Memory B cell (primary cell): ENCODE data around the gene TRIM3.

ENCODE experiments used
- ATAC-seq: fragments of 150-1000 bp; cut with Tn5 transposase; 2 replicates; pipeline ENCODE4 v1.10.0; 2021; ENCODE audit warnings: low read depth, mild to moderate bottlenecking, moderate library complexity
- DNase-seq, 2 donors: peaks; one replicate each; pipeline ENCODE4 v3.0.0; 2022; ENCODE audit warnings: low spot score in 2 of 2
- H3K27ac Mint-ChIP-seq: one replicate; pipeline ENCODE4 v1.8.0; 2022; ENCODE audit warnings: mild to moderate bottlenecking, moderate library complexity, mixed read lengths
- H3K27me3 Mint-ChIP-seq: one replicate; pipeline ENCODE4 v1.8.0; 2022; ENCODE audit warnings: mixed read lengths
- H3K36me3 Mint-ChIP-seq: one replicate; pipeline ENCODE4 v1.8.0; 2022; ENCODE audit warnings: mild to moderate bottlenecking, mixed read lengths
- H3K4me1 Mint-ChIP-seq: one replicate; pipeline ENCODE4 v1.8.0; 2022; ENCODE audit warnings: mixed read lengths
- H3K4me3 Mint-ChIP-seq: one replicate; pipeline ENCODE4 v1.8.0; 2022; ENCODE audit warnings: mild to moderate bottlenecking, moderate library complexity, mixed read lengths
- H3K9me3 Mint-ChIP-seq: one replicate; pipeline ENCODE4 v1.8.0; 2022; ENCODE audit warnings: mixed read lengths

TRIM3 gene

DNA sequence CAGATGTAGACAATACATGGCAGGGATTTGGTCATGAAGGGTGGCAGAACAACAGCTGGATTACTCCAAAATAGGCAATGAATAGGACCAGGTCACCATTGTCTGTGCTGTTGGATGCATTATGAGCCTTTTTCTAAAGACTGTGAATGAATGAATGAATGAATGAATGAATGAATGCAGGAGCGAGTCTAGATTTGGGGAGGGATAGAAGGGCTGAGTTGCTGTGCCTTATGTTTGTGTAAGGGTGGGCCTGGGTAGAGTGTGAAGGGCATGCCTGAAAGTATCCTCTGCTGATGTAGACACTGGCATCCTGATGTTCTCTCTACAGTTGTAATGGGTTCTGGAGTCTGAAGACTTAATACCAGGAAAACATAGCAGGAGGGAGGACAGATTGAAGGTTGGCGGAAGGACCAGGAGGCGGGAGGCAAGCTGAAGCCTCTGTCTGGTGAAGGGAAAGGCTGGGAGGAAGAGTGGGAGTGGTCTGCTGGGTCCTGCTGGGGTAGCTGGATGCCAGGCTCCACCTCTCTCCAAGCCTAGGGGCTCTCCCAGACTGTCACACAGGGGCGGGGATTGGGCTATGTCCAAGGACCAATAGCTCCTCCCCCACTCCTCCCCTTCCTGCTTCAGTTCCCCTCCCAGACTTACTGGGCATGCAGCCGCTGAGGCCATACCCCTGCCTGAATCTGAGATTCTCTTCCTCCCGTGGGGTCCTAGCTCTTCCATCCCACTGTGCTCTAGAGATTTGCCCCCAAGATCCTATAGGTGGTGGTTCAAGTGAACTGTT is 4.8 kb downstream of the TRIM3 start:
- Mint-ChIP-seq H3K4me1 (peaks cover 8% of the 10 kb centered on the region), H3K36me3 (peaks cover 12% of the 10 kb centered on the region), H3K27ac (no peak overlapping the region), H3K4me3 (no peak overlapping the region), H3K27me3 (peaks cover 3% of the 10 kb centered on the region), H3K9me3 (no peaks in the 10 kb centered on the region)
- DNase-seq (no peak), ATAC-seq (no peak)

DNA sequence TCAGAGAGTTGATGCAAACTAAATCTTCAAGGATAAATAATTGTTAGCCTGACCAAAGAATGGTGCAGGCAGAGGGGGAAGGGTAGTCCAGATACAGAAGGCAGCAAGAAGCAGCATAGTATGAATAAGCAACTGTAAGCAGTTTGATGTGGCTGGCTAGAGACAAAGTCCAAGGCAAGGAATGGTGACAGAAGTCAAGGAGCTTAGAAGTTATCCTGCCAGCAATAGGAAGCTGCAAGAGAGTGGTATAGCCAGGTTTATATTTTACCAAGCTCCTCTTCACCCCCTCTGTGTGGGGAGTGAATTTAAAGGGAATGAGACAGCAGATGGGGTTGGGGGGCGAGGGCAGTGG is 14.7 kb downstream of the TRIM3 start:
- Mint-ChIP-seq H3K4me3 (no peak overlapping the region), H3K27ac (no peak overlapping the region), H3K4me1 (no peaks in the 10 kb centered on the region), H3K27me3 (no peaks in the 10 kb centered on the region), H3K36me3 (peaks cover 22% of the 10 kb centered on the region), H3K9me3 (no peaks in the 10 kb centered on the region)
- no peak for ATAC-seq
- DNase-seq = no peak

DNA sequence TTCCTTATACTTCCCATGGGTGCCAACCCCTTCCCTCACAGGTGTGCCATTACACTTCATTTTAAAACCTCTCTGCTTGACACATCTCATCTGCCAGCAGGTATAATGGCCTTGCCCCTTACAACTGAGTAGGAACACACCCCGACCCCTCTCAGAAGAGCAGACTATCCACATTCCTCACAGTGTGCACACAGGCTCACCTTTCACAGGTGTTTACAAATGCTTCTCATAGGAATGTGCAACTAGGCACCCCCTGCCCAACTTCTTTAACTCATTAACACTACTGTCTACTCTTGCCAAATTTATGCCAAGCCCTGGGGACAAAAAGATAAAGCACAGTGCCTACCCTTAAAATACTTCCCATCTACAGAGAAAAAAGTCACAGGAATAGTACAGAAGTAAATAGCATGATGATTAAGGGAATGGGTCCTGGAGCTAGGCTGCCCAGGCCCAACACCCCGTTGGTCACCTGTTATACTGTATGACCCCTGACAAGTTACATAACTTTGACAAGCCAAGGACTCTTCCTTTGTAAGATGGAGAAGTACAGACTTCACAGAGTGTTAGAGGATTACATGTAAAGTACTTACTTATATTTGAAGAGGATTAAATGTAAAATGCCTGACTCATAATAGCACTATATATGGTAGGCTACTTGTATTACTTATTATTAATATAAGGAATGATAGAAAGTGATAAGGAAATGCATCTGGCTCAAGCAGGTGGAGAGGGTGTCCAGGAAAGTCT is 15.2 kb downstream of the TRIM3 start:
- H3K36me3 Mint-ChIP-seq = peaks cover 18% of the 10 kb centered on the region
- H3K27ac Mint-ChIP-seq = no peak overlapping the region

DNA sequence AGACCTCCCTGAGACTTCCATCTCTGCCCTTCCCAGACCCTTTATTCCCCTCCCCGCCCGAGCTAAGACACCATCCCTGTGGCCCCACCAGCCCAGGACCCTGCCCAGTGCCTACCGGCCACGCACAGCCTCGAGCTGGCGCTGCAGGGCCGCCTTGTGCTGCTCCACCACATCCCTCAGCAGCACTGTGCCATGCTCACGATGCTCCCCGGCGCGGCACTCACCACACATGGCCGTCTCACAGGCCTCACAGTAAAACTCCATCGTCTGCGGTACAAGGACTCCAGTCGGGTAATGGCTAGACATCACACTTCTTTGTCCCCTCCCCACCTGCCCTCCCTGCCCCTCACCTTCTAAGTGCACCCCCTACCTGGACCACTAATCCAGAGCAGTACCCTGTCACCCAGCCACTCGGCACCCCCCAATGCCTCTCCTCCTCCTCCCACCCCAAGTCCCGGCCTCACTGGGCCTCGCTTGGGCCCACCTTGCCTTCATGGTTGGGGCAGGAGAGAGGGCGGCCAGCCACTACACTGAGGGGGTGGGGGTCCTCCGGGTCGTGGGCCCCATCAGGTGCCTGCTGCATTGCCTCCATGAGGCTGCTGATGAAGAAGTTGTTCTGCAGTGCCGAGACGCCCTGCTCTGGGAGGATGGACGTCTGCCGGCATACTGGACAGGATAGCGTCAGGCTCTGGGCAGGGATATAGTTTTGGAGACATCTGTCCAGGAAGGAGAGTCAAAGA is 16.0 kb downstream of the TRIM3 start:
- H3K4me1 Mint-ChIP-seq = no peaks in the 10 kb centered on the region
- H3K36me3 Mint-ChIP-seq = peaks cover 15% of the 10 kb centered on the region
- no peak overlapping the region for H3K4me3 Mint-ChIP-seq
- H3K9me3 Mint-ChIP-seq = no peaks in the 10 kb centered on the region
- no peak for ATAC-seq
- H3K27ac Mint-ChIP-seq = no peak overlapping the region
- H3K27me3 Mint-ChIP-seq = no peaks in the 10 kb centered on the region
- no peak for DNase-seq

More for the DNA sequence above, 15.2 kb downstream of the TRIM3 start:
- no peaks in the 10 kb centered on the region for H3K9me3 Mint-ChIP-seq
- H3K4me1 Mint-ChIP-seq = no peaks in the 10 kb centered on the region
- DNase-seq (no peak), ATAC-seq (no peak)
- no peaks in the 10 kb centered on the region for H3K27me3 Mint-ChIP-seq
- H3K4me3 Mint-ChIP-seq = no peak overlapping the region

DNA sequence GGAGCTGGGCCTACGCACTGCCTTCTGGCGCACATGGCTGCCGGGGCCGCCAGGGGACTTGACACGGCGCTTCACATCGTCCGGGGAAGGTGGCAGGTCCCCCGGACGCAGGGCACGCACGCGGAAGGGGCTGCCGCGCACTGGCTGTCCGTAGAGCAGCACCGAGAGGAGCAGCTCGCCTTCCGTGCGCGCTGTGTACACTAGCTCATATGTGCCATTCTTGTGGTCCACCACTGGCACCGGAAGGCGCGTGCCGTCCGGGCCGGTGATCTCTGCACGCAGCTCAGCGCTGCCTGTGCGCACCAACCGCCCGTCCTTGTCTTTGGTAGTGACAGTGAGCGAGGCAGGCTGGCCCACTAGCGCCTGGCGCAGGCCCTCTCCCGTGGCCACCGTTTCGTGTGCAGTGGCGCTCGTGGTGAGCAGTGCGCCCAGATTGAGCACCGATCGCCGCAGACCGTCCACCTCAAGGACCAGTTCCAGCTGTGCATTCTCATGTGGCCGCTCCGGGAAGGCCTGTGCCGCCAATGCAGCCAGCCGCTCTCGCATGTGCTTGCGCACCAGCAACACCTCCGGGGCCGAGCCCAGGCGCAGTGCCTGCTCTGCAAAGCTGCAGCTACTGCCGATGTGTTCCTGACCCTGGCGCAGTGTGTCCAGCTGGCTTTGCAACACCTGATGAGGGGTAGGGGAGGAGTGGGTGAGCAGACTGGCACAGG is 17.2 kb downstream of the TRIM3 start:
- no peak overlapping the region for H3K4me3 Mint-ChIP-seq
- H3K36me3 Mint-ChIP-seq = peaks cover 14% of the 10 kb centered on the region

DNA sequence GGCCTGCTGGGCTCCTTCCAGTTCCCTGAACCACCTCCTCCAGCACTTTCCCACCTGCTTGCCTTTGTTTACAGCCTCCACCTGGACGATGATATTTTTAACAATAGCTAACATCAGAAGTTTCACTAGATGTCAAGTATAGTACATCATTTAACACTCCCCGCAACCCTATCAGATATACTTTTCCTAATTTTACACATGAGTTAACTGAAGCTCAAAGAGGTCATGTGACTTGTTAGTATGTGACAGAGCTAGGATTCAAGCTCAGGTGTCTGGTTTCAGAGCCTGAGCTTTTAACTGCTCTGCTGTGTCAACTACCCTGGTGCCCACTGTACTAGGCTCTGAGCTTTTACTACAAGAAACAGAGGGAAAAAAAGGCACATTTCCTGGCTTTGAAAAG is 18.7 kb downstream of the TRIM3 start:
- H3K4me1 Mint-ChIP-seq = no peaks in the 10 kb centered on the region
- no peak overlapping the region for H3K4me3 Mint-ChIP-seq
- peak overlapping the region; percentile 28 for H3K27ac Mint-ChIP-seq
- ATAC-seq (no peak), DNase-seq (no peak)
- no peaks in the 10 kb centered on the region for H3K9me3 Mint-ChIP-seq
- H3K36me3 Mint-ChIP-seq = peaks cover 9% of the 10 kb centered on the region
- no peaks in the 10 kb centered on the region for H3K27me3 Mint-ChIP-seq

More for the DNA sequence above, 17.2 kb downstream of the TRIM3 start:
- DNase-seq (no peak), ATAC-seq (no peak)
- no peaks in the 10 kb centered on the region for H3K4me1 Mint-ChIP-seq
- H3K27ac Mint-ChIP-seq = no peak overlapping the region
- no peaks in the 10 kb centered on the region for H3K9me3 Mint-ChIP-seq
- no peaks in the 10 kb centered on the region for H3K27me3 Mint-ChIP-seq

DNA sequence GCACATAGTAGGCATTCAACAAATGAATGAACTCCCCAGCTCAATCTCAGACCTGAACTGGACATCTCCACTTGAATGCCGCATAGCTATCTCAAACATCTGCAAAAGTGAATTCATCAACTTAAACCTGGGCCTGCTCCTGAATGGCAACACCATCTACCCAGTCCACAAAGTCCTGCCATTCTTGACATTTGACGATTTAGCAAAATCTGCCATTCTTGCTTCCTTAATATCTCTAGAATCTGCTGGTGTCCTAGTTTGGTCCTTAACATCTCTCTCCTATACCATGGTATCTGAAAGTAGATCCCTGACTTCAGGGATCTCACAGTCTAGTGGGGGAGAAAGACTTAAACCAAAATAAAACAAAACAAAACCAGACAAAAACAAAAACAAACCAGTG is 20.6 kb downstream of the TRIM3 start:
- ATAC-seq (no peak), DNase-seq (no peak)
- no peaks in the 10 kb centered on the region for H3K9me3 Mint-ChIP-seq
- H3K27ac Mint-ChIP-seq = no peak overlapping the region
- no peaks in the 10 kb centered on the region for H3K27me3 Mint-ChIP-seq
- H3K4me3 Mint-ChIP-seq = no peak overlapping the region
- H3K36me3 Mint-ChIP-seq = peaks cover 9% of the 10 kb centered on the region
- no peaks in the 10 kb centered on the region for H3K4me1 Mint-ChIP-seq

DNA sequence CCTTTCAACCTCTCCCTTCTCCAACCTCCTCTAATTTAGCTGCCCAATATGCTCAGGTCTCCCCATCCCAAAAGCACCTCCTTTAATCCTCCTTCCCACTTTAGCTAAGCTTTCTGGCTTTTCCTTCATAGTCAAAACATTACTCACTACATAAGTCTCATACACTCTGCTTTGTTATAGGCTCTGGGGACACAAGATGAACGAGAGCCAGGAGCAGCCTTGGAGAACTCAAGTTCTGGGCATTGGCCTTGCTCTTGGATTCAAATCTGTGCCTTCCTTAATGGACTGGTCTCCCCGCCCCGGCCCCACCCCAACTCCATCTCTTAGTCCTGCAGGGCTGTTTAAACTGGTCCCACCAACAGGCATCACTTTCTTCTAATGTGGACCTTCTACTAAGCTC is 21.5 kb downstream of the TRIM3 start:
- H3K27ac Mint-ChIP-seq = no peak overlapping the region
- no peaks in the 10 kb centered on the region for H3K9me3 Mint-ChIP-seq
- no peaks in the 10 kb centered on the region for H3K27me3 Mint-ChIP-seq
- no peaks in the 10 kb centered on the region for H3K4me1 Mint-ChIP-seq
- DNase-seq (no peak), ATAC-seq (no peak)
- H3K36me3 Mint-ChIP-seq = peaks cover 9% of the 10 kb centered on the region
- no peak overlapping the region for H3K4me3 Mint-ChIP-seq

DNA sequence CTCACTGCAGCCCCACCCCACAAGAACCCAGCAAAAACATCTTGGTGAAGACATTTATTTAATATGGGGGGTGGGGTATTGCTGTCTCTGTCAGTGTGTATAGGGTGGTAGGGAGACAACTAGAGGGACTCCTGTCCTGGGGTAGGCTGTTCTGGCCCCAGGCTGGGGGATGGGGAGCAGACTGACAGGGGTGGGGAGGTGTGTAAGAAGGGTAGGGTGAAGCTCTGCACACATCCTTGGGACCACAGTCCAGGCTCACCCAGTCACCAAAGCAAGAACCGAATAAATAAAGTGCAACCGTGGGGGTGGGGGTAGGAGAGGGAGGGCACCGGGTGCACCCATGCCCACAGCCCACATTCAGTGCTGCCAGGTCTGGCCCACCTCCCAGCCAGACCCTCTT is 25.2 kb downstream of the TRIM3 start:
- Mint-ChIP-seq H3K27ac (no peak overlapping the region), H3K4me1 (no peaks in the 10 kb centered on the region), H3K9me3 (no peaks in the 10 kb centered on the region), H3K36me3 (peaks cover 5% of the 10 kb centered on the region), H3K4me3 (no peak overlapping the region), H3K27me3 (peaks cover 3% of the 10 kb centered on the region)
- ATAC-seq (no peak), DNase-seq (no peak)

DNA sequence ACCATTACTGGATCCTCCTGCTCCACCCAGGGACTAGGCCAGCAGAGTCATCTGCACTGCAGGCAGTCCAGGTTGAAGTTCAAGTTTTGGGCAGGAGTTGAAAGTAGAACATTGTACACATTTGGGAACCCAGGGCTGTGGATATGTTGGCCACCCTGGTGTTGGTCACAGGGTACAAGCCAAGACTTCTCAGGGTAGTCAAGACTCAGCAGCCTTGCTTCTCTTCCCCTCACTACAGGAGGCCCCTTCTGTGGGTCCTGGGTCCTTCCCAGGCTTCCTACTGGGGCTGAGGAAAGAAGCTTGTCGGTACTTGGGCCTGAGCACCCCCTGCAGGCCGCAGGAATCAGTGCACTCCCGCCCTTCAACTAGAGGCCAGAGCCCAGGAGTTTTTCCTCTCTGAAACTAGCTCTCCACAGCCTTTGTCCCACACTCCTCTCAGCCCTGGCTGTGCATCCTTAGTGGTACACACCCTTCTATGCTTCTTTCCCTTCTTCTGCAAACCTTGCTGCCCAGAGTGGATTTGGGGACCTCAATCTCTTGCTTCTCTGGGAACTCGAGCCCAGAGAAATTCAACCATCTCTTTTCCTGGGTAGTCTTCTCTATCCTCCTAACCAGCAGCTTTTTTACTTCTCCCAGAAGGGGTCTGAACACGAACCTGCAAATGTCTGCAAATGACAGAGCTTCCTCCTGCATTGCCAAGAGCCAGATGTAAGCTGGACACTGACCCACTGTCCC is 30.3 kb downstream of the TRIM3 start:
- H3K27me3 Mint-ChIP-seq = peaks cover 3% of the 10 kb centered on the region
- H3K9me3 Mint-ChIP-seq = no peaks in the 10 kb centered on the region
- H3K36me3 Mint-ChIP-seq = peaks cover 1% of the 10 kb centered on the region
- peak; percentile 34 to 42 for DNase-seq
- H3K4me1 Mint-ChIP-seq = no peaks in the 10 kb centered on the region
- H3K4me3 Mint-ChIP-seq = no peak overlapping the region
- ATAC-seq = peak; percentile 76
- no peak overlapping the region for H3K27ac Mint-ChIP-seq

DNA sequence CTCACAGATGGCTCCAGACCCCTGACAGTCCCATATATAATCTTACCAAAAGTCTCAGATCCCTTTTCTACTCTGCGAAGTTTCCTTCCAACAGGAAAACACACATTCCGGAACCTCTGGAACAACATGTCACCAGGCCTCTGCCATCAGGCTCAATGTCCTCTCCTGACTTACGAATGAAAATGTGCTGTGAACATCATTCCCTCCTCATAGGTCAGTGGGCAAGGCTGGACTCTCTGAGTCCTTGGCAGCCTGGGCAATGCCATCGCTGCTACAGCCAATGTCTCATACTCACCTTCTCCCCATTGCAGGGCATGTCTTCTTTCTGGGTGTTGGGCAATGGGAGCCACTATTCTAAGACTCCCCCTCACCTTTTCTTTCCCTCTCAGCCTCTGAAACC is 31.3 kb downstream of the TRIM3 start:
- Mint-ChIP-seq H3K36me3 (no peaks in the 10 kb centered on the region), H3K9me3 (no peaks in the 10 kb centered on the region), H3K27me3 (peaks cover 3% of the 10 kb centered on the region), H3K4me1 (no peaks in the 10 kb centered on the region), H3K27ac (no peak overlapping the region), H3K4me3 (no peak overlapping the region)
- DNase-seq (no peak), ATAC-seq (no peak)

DNA sequence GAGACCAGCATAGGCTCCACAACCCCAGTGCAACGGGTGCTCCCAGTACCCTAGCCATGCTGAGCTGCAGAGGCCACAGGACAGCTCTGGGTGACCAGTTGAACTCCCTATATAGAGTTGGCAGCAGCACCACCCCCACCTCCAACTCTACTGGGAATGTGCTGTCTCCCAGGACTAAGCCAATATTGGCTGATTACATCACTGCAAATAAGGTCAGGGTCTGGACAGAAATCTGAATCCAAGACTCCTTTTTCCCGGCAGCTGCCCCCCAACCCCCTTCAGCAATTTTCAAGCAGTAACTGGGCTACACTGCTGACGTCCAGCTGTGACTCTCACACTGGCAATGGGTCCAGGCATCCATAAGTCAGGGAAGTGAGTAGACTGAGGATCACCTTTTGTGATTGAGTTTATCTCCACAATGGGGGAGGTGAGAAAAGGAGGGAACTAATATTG is 32.8 kb downstream of the TRIM3 start, which contains the start of gene HPX:
Gene HPX (minus strand): TSS at position 82 of the 453 bp plus-strand sequence. CDS start 24 bp downstream, at position 58.
- H3K27me3 Mint-ChIP-seq = peaks cover under 1% of the 10 kb centered on the region
- no peaks in the 10 kb centered on the region for H3K36me3 Mint-ChIP-seq
- H3K4me1 Mint-ChIP-seq = peaks cover under 1% of the 10 kb centered on the region
- no peak within 1 kb of the TSS for H3K4me3 Mint-ChIP-seq
- DNase-seq (no peak), ATAC-seq (no peak)
- no peaks in the 10 kb centered on the region for H3K9me3 Mint-ChIP-seq
- no peak within 1 kb of the TSS for H3K27ac Mint-ChIP-seq

DNA sequence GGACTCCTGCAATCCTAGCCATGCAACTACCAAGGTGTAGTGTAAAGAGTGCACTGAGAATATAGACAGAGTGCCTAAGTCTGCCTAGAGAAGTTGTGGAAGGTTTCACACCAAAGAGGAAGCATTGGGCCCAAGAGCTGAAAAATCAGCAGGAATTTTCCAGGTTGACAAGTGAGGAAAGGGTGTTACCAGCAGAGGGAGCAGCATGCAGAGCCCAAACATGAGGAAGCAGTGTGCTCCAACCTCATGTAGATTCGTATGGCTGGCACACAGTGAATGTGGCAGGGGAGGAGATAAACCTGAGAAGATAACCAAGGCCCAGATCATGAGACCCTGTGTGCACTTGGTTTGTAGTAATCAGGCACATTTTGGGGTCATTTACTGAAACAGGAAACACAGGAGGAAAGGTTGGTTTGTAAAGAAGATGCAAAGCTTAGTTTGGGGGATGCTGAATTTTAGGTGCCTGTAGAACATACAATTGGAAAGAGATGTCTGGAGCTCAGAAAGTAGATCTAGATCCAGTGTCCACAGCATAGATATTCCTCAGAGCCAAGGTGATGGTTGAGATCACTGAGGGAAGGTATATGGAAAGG is 34.7 kb downstream of the TRIM3 start:
- no peaks in the 10 kb centered on the region for H3K36me3 Mint-ChIP-seq
- peaks cover 4% of the 10 kb centered on the region for H3K27me3 Mint-ChIP-seq
- ATAC-seq = peak; percentile 31

More for the DNA sequence above, 34.7 kb downstream of the TRIM3 start:
- Mint-ChIP-seq H3K4me3 (no peak overlapping the region), H3K9me3 (no peaks in the 10 kb centered on the region), H3K27ac (no peak overlapping the region), H3K4me1 (peaks cover 2% of the 10 kb centered on the region)
- DNase-seq = no peak
